ENCODE measurements around the gene MAU2.
"Not testable (repeated sequence)": the region's sequence is repeated elsewhere in the genome, so short reads cannot be mapped to it uniquely, and the experiment has no call there.

The MAU2 gene

DNA sequence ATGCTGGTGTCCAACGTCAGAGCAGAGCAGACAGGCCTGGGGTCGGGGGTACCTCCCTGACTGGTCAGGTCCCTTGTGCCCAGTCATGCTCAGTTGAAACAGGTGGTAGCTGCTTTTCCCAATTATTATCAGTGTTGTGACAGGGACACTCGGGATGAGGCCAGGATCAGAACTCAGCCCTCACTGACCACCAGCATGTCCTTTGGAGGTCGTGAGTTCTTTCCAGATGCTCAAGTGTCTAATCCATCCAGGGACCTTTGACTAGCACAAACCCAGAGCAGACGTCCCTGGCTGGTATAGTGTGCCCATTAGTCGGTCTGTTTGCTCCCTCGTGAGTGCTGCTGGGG lies 22.4 kb downstream of the MAU2 start:
- Mint-ChIP-seq H3K9me3 (no peaks in the 10 kb centered on the region), H3K27ac (no peak overlapping the region), H3K27me3 (no peaks in the 10 kb centered on the region), H3K4me1 (ENCODE audit: low read depth in 2 of 2) (no peaks in the 10 kb centered on the region), H3K36me3 (ENCODE audit: insufficient read depth) (peaks cover 68% of the 10 kb centered on the region), H3K4me3 (no peak overlapping the region)
- DNase-seq (no peak), ATAC-seq (replicated peaks) (no peak)

DNA sequence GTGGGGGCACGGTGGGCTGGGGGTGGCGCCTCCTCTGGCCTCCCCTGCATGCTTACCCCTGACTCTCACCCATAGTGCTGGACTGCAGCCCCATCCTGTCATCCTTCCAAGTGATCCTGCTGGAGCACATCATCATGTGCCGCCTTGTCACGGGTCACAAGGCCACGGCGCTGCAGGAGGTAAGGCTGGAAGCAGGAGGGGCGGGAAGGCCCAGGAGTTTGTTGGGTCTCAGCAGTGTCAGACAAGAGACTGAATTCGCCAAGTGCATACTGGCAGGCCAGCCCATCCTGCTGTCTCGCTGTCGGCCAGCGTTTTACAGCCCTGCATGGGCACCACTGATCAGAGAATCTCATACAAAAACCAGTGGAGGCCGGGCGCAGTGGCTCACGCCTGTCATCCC lies 23.1 kb downstream of the MAU2 start:
- Mint-ChIP-seq H3K27ac (no peak overlapping the region), H3K4me1 (ENCODE audit: low read depth in 2 of 2) (no peaks in the 10 kb centered on the region), H3K9me3 (no peaks in the 10 kb centered on the region), H3K4me3 (no peak overlapping the region), H3K36me3 (ENCODE audit: insufficient read depth) (peaks cover 68% of the 10 kb centered on the region), H3K27me3 (no peaks in the 10 kb centered on the region)
- DNase-seq (no peak), ATAC-seq (replicated peaks) (no peak)

DNA sequence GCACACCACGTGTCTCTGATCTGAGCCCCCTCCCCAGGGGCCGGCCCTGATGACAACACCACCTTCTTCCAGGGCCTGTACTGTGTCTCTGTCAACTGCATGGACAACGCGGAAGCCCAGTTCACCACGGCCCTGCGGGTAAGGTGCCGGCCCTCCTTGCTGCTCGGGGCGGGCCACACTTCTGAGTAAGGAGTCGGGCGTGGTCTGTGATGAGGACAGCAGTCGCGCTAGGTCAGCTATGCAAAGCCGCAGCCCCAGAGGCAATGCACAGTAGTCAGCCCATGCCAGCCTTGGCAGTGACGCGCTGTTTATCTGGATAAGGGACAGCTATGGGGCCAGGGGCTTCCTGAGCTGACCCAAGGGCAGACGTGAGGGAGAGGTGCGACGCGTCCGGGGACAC lies 24.6 kb downstream of the MAU2 start:
- H3K36me3 Mint-ChIP-seq (ENCODE audit: insufficient read depth) = peaks cover 57% of the 10 kb centered on the region
- DNase-seq (no peak), ATAC-seq (replicated peaks) (no peak)
- no peak overlapping the region for H3K27ac Mint-ChIP-seq
- no peaks in the 10 kb centered on the region for H3K27me3 Mint-ChIP-seq
- no peaks in the 10 kb centered on the region for H3K4me1 Mint-ChIP-seq (ENCODE audit: low read depth in 2 of 2)
- H3K4me3 Mint-ChIP-seq = no peak overlapping the region
- H3K9me3 Mint-ChIP-seq = no peaks in the 10 kb centered on the region

DNA sequence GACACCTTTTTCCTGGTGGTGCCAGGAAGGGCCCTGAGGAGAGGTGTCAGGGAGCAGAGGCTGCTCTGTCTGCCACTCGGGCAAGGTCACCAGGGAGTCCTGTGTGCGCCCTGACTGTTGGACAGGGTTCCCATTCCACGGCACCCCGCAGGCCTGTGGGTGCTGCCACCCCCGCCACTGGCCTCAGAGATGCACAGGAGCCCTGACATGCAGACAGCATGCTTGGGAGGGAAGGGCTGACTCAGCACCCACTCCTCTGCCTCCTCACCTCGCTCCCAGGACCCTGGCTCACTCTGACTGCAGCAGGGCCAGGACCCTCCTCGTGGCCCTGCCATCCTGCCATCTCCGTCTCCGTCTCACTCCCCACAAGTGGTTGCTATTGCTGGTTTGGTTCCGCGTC lies 25.3 kb downstream of the MAU2 start:
- Mint-ChIP-seq H3K27ac (no peak overlapping the region), H3K4me1 (ENCODE audit: low read depth in 2 of 2) (no peaks in the 10 kb centered on the region), H3K4me3 (no peak overlapping the region), H3K9me3 (no peaks in the 10 kb centered on the region), H3K27me3 (no peaks in the 10 kb centered on the region), H3K36me3 (ENCODE audit: insufficient read depth) (peaks cover 54% of the 10 kb centered on the region)
- no peak for DNase-seq
- no peak for ATAC-seq (replicated peaks)

DNA sequence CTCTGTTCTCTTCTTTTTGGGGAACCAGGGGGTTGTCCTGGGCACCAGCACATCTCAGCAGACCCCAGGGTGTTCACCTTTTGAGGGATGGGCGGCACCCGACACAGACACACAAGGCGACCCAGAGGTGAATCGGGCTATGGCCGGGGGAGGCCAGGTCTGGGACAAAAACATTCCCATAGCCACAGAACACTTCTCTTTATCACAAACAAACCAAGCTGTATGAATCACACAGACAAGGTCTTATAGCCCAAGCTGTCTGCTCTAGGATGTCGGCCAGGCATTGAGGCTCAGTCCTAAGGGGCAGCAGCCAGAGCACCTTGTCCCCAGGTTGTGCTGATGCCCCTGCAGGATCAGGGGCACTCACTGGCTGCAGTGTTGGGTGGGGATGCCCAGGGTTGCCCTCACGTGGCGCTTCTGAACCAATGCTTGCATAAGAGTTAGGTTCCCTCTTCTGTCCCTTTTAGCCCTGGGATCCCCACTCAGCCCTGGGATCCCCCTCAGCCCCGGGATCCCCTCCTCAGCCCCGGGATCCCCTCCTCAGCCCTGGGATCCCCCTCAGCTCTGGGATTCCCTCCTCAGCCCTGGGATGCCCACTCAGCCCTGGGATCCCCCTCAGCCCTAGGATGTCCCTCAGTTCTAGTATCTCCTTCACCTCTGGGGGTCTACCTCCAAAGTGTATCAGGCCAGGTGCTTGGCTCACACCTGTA lies 26.9 kb downstream of the MAU2 start:
- ATAC-seq (replicated peaks) (no peak), DNase-seq (no peak)
- Mint-ChIP-seq H3K4me1 (ENCODE audit: low read depth in 2 of 2) (peaks cover 0 to 1% of the 10 kb centered on the region in 2 donors), H3K4me3 (no peak overlapping the region), H3K27me3 (no peaks in the 10 kb centered on the region), H3K36me3 (ENCODE audit: insufficient read depth) (peaks cover 52% of the 10 kb centered on the region), H3K9me3 (no peaks in the 10 kb centered on the region), H3K27ac (peak overlapping the region; percentile 18 to 46)

DNA sequence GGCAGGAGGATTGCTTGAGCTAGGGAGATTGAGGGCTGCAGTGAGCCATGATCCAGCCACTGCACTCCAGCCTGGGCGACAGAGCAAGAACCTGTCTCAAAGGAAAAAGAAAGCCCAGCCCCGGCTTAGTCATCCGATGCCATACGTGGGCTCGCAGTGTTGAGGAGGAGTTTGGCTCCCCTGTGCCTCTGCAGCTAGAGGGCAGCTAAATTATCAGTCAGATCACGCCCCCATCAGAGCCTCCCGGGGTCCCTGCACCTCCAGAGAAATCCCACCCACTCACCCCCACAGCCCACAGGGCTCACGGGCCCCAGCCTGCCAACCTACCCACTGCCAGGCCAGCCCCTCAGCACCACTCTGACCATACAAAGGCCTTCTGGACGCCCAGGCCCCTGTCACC lies 27.6 kb downstream of the MAU2 start:
- Mint-ChIP-seq H3K9me3 (no peaks in the 10 kb centered on the region), H3K27me3 (no peaks in the 10 kb centered on the region), H3K4me1 (ENCODE audit: low read depth in 2 of 2) (peaks cover 0 to 1% of the 10 kb centered on the region in 2 donors), H3K4me3 (no peak overlapping the region), H3K27ac (peak overlapping the region in 1 of 2 donors; percentile 46), H3K36me3 (ENCODE audit: insufficient read depth) (peaks cover 52% of the 10 kb centered on the region)
- DNase-seq (no peak), ATAC-seq (replicated peaks) (no peak)

DNA sequence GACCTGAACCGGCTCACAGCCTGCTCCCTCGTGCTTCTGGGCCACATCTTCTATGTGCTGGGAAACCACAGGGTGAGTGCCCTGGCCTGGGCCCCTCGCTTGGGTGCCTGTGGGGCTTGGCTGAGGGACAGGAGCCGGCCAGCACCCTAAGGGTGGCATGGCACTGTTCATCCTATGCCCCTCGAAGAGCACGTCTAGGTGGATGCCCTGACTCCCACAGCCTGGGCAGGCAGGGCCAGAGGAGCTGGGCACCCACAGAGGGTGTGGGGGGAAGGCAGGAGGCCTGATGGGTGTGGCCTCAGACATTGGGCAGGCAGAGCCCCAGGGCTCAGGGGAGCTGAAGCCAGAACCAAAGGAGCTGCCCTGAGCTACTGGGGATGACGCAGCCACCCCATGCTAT lies 28.7 kb downstream of the MAU2 start:
- Mint-ChIP-seq H3K4me1 (ENCODE audit: low read depth in 2 of 2) (peaks cover 0 to 1% of the 10 kb centered on the region in 2 donors), H3K9me3 (no peaks in the 10 kb centered on the region), H3K4me3 (no peak overlapping the region), H3K36me3 (ENCODE audit: insufficient read depth) (peaks cover 44% of the 10 kb centered on the region), H3K27me3 (no peaks in the 10 kb centered on the region), H3K27ac (peak overlapping the region in 1 of 2 donors; percentile 75)
- ATAC-seq (replicated peaks) = no peak
- no peak for DNase-seq

DNA sequence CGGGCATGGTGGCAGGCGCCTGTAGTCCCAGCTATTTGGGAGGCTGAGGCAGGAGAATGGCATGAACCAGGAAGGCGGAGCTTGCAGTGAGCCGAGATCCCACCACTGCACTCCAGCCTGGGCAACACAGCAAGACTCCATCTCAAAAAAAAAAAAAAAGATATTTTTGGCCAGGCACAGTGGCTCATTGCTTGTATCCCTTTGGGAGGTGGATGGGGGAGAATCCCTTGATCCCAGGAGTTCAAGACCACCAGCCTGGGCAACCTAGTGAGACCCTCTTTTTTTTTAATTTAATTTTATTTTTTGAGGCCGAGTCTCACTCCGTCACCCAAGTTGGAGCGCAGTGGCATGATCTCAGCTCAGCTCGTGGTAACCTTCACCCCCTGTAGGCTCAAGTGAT lies 30.1 kb downstream of the MAU2 start:
- H3K4me1 Mint-ChIP-seq (ENCODE audit: low read depth in 2 of 2); H3K27me3 Mint-ChIP-seq; H3K4me3 Mint-ChIP-seq; DNase-seq; H3K9me3 Mint-ChIP-seq; ATAC-seq (replicated peaks): not testable (repeated sequence)
- peaks cover 42% of the 10 kb centered on the region for H3K36me3 Mint-ChIP-seq (ENCODE audit: insufficient read depth)
- peak overlapping the region in 1 of 2 donors; percentile 49 for H3K27ac Mint-ChIP-seq

DNA sequence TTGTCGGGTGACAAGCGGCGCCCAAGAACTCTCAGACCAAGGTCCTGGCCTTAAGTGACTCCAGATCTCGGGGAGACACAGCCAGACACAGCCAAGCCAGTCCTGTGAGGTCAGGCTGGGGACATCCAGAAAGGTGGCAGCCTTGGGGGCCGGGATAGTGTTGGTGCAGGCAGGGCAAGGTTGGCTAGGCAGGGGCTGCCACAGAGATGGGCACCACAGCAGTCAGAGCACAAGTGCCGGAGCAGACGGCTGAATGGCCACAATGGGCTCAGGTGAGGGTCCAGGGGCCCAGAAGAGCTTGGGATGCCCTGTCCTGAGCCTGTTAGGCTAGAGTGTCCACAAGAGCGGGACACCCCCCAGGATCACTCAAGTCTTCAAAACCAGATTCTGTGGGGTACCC lies 32.2 kb downstream of the MAU2 start:
- no peak overlapping the region for H3K4me3 Mint-ChIP-seq
- H3K27ac Mint-ChIP-seq = peak overlapping the region in 1 of 2 donors; percentile 87
- peaks cover 0 to 4% of the 10 kb centered on the region in 2 donors for H3K4me1 Mint-ChIP-seq (ENCODE audit: low read depth in 2 of 2)
- H3K9me3 Mint-ChIP-seq = no peaks in the 10 kb centered on the region
- H3K27me3 Mint-ChIP-seq = no peaks in the 10 kb centered on the region
- peaks cover 37% of the 10 kb centered on the region for H3K36me3 Mint-ChIP-seq (ENCODE audit: insufficient read depth)
- ATAC-seq (replicated peaks) (no peak), DNase-seq (no peak)

DNA sequence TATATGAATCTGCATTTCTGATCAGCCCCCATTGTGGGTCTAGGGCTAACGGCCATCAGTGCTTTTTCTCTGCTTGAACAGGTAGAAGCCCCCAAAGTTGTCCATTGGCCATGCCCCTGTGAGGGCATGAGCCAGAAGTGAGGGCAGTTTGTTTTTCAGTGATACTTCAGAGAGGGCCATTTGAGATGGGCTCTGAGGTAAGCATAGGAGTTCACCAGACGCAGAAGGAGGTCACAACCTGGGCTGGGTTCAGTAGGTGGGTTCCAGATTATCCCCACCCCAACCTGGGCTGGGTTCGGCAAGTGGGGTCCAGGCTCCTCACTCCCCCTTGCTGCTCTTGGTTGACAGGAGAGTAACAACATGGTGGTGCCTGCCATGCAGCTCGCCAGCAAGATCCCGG lies 33.4 kb downstream of the MAU2 start:
- Mint-ChIP-seq H3K27me3 (no peaks in the 10 kb centered on the region), H3K27ac (peak overlapping the region in 1 of 2 donors; percentile 87), H3K4me1 (ENCODE audit: low read depth in 2 of 2) (peaks cover 0 to 7% of the 10 kb centered on the region in 2 donors), H3K36me3 (ENCODE audit: insufficient read depth) (peaks cover 37% of the 10 kb centered on the region), H3K9me3 (no peaks in the 10 kb centered on the region), H3K4me3 (no peak overlapping the region)
- DNase-seq (no peak), ATAC-seq (replicated peaks) (no peak)

DNA sequence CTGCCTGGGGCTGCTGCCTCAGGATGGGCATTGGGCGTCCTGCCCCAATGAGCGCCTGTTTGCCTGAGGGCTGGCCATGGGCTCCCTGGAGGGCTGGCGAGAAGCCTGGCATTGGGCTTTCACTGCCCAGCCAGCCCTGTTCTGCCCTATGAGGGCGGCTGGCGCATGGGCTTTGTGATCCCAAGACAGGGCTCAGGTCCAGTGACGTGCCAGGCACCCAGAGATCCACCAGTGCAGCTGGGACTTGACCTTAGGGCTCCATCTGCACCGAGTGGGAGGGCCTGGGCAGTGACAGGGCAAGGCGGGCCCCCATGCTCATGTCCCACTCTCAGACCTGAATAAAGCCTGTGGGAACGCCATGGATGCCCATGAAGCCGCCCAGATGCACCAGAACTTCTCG lies 34.3 kb downstream of the MAU2 start:
- no peaks in the 10 kb centered on the region for H3K27me3 Mint-ChIP-seq

DNA sequence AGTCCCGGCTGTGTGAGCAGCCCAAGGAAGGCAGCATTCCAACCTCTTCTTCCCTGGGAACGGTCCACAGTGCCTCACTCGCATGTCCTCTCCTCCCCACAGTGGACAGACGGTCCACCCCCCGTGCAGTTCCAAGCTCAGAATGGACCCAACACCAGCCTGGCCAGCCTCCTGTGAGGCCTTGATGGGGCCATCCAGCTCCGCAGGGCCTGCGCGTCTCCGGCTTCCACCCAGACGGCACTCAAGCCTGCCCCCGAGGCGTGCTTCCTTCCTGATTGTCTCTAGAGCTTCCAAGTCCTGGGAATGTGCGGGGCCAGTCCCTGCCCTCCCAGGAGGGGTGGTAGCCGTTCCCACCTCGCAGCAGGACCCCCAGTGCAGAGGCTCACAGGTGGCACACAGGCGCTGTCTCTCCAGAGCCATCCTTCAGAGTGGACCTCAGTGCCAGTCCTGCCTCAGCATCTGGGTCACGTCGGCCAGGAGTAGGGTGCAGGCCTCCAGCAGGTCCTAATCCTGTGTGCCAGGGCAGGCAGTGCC lies 35.0 kb downstream of the MAU2 start:
- Mint-ChIP-seq H3K4me3 (no peak overlapping the region), H3K36me3 (ENCODE audit: insufficient read depth) (peaks cover 33% of the 10 kb centered on the region), H3K27me3 (no peaks in the 10 kb centered on the region), H3K27ac (no peak overlapping the region), H3K4me1 (ENCODE audit: low read depth in 2 of 2) (peaks cover 0 to 7% of the 10 kb centered on the region in 2 donors), H3K9me3 (no peaks in the 10 kb centered on the region)
- ATAC-seq (replicated peaks) = no peak
- no peak for DNase-seq

More for the DNA sequence above, 34.3 kb downstream of the MAU2 start:
- peaks cover 0 to 7% of the 10 kb centered on the region in 2 donors for H3K4me1 Mint-ChIP-seq (ENCODE audit: low read depth in 2 of 2)
- H3K9me3 Mint-ChIP-seq = no peaks in the 10 kb centered on the region
- no peak overlapping the region for H3K4me3 Mint-ChIP-seq
- DNase-seq (no peak), ATAC-seq (replicated peaks) (no peak)
- H3K36me3 Mint-ChIP-seq (ENCODE audit: insufficient read depth) = peaks cover 38% of the 10 kb centered on the region
- no peak overlapping the region for H3K27ac Mint-ChIP-seq

DNA sequence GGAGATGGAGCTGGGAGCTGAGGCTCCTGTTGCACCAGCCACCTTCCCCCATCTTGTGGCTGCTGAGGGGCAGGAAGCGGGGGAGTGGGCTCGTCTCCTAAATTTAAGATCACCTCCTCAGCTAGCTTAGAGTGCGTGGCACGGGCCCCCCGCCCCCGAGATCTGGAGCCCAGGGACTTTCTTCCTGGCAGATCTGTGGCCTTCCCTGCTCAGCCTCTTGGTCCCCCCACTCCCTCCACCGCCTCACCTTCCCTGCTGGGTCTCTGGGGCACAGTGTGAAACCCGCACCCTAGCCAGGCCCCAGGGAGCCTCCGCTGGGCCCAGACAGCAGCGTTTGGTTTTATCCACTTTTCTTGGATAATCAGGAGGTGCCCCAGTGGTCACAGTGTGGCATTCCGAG lies 35.9 kb downstream of the MAU2 start:
- ATAC-seq (replicated peaks) (no peak), DNase-seq (no peak)
- no peaks in the 10 kb centered on the region for H3K27me3 Mint-ChIP-seq
- peaks cover 32% of the 10 kb centered on the region for H3K36me3 Mint-ChIP-seq (ENCODE audit: insufficient read depth)
- no peaks in the 10 kb centered on the region for H3K9me3 Mint-ChIP-seq
- H3K27ac Mint-ChIP-seq = no peak overlapping the region
- peaks cover 0 to 14% of the 10 kb centered on the region in 2 donors for H3K4me1 Mint-ChIP-seq (ENCODE audit: low read depth in 2 of 2)
- H3K4me3 Mint-ChIP-seq = no peak overlapping the region

DNA sequence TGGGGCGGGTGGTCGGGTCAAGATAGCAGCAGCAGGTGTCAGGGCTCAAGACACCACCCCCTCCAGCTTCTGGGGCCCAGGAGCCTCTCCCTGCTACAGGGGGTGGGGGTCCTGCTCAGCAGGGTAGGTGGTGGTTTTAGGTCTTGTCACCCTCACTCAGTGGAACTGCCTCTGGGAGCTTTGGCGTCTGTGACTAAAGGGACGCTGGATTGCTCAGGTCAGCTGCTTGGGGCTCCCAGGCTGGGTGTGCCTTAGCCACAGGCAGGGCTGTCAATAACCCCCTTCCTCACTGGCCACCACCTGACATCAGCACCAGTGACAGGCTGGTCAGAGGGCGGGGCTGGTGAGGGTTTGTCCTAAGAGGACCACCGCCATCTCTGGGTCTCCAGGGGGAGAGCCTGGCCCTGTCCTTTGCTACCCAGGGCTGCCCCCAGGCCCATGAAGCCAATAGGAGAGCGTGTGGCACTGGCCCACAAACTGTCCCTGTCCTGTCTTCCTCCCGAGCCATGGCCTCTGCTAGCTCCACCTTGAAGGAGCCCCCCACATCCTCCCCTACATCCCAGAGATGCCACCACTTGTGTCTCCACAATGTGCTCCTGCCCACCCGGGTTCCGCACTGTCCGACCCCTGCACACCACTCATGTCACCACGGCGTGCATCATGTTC lies 36.4 kb downstream of the MAU2 start:
- ATAC-seq (replicated peaks) = no peak
- peak overlapping the region; percentile 44 to 67 for H3K27ac Mint-ChIP-seq
- H3K27me3 Mint-ChIP-seq = no peaks in the 10 kb centered on the region
- H3K9me3 Mint-ChIP-seq = no peaks in the 10 kb centered on the region
- H3K36me3 Mint-ChIP-seq (ENCODE audit: insufficient read depth) = peaks cover 27% of the 10 kb centered on the region
- peaks cover 0 to 16% of the 10 kb centered on the region in 2 donors for H3K4me1 Mint-ChIP-seq (ENCODE audit: low read depth in 2 of 2)
- no peak overlapping the region for H3K4me3 Mint-ChIP-seq
- no peak for DNase-seq
